ENCODE results near the gene DEFB132.

- TF ChIP-seq POLR2A (IDR thresholded peaks at IDR 0.05; ENCODE audit: control extremely low read depth in 1 of 2, low read depth in 2 of 2, low read length in 2 of 2) (no peak), USF2 (IDR thresholded peaks at IDR 0.05; ENCODE audit: low read length) (no peak), TEAD4 (IDR thresholded peaks at IDR 0.05; ENCODE audit: low read depth, low read length) (no peak), CTCF (IDR thresholded peaks at IDR 0.05; ENCODE audit: control extremely low read depth in 1 of 3, insufficient read depth in 1 of 3, low read depth in 1 of 3, low read length in 3 of 3) (peak in 1 of 3 experiments; percentile 5; a peak in 1 of 4 replicates), EP300 (IDR thresholded peaks at IDR 0.05; ENCODE audit: borderline replicate concordance in 1 of 2, low read depth in 2 of 2, low read length in 2 of 2) (no peak)
Observed at GRCh38 chr20:235891-236290, 21.6 kb upstream of the DEFB132 start.
